Measurements from ENCODE around the gene CTTN. TPM values are rescaled to one million over a fixed set of nuclear protein-coding genes. Genes with fewer than 3 reads are reported as not detected.

The CTTN gene
- total and polyA plus RNA-seq, 9 of the 15 experiments (the other 6 are each of a cell fraction or from before 2014, with no cell fraction given), result 9.9 to 158 (median 99.7) TPM

- no peak for TF ChIP-seq PBX2 (CRISPR knock-in tag; IDR thresholded peaks at IDR 0.05; ENCODE audit: low read depth)
- no peak for TF ChIP-seq PBX2 (tag; conservative IDR thresholded peaks at IDR 0.05; ENCODE audit: low read depth)
- no peak for TF ChIP-seq ZNF124 (CRISPR knock-in tag; IDR thresholded peaks at IDR 0.05)
- TF ChIP-seq HNRNPH1 (optimal IDR thresholded peaks at IDR 0.05; ENCODE audit: low read depth, low read length), result no peak
Observed at GRCh38 chr11:70478166-70478890, 80.0 kb downstream of the CTTN start (continued).

- no peak for DNase-seq (ENCODE audit: extremely low read depth in 1 of 4, low spot score in 3 of 4)
- no TSS peak for BruUV-seq (replicated peaks)
- no peaks in the 10 kb centered on the region; a peak in 2 of 5 replicates for H3K4me1 ChIP-seq (replicated peaks in 1 of 2; ENCODE audit: control insufficient read depth in 2 of 2, insufficient read depth in 2 of 2, low read length in 2 of 2)
- intact Hi-C loops (cut with micrococcal nuclease) (no loop called here), in situ Hi-C loops (cut with MboI) (no loop called here)
- no peaks in the 10 kb centered on the region for H3K9me1 ChIP-seq (ENCODE audit: control insufficient read depth, insufficient read depth, low read length)
- H3K9ac ChIP-seq (ENCODE audit: insufficient read depth in 1 of 2, low read depth in 2 of 2, low read length in 2 of 2), result no peak overlapping the region
- 4% methylated on average over 3 of the region's 3 CpGs for WGBS (ENCODE audit: insufficient coverage, low coverage, missing lambda C conversion rate)
- no peak for ATAC-seq
- H3K36me3 ChIP-seq (ENCODE audit: control insufficient read depth, insufficient read depth, low read length), result no peaks in the 10 kb centered on the region
- no peak for TF ChIP-seq SPI1 (IDR thresholded peaks at IDR 0.05; ENCODE audit: borderline replicate concordance, low read depth, low read length)
- no peak for TF ChIP-seq CSDE1 (IDR thresholded peaks at IDR 0.05)
- TF ChIP-seq TFE3 (CRISPR knock-in tag; IDR thresholded peaks at IDR 0.05), result no peak
- TF ChIP-seq FOXM1 (IDR thresholded peaks at IDR 0.05; ENCODE audit: low read depth), result no peak
- TF ChIP-seq FOXM1 (CRISPR knock-in tag; IDR thresholded peaks at IDR 0.05; ENCODE audit: low read depth), result no peak
- TF ChIP-seq ARID2 (IDR thresholded peaks at IDR 0.05), result no peak
- no peak for TF ChIP-seq MTA1 (IDR thresholded peaks at IDR 0.05; ENCODE audit: borderline replicate concordance)
- TF ChIP-seq ZNF589 (CRISPR knock-in tag; IDR thresholded peaks at IDR 0.05; ENCODE audit: low read depth), result no peak
- no peak for TF ChIP-seq POLR2G (IDR thresholded peaks at IDR 0.05; ENCODE audit: low read depth, low read length)
- no peak for TF ChIP-seq ZNF79 (CRISPR knock-in tag; IDR thresholded peaks at IDR 0.05; ENCODE audit: low read depth)
- FAIRE-seq, result no peak
- H3K79me2 ChIP-seq (ENCODE audit: control insufficient read depth, insufficient read depth, low read length), result no peaks in the 10 kb centered on the region
- no peak overlapping the region for H3K4me3 ChIP-seq
- H3K27ac ChIP-seq (ENCODE audit: extremely low read depth, low read depth, low read length), result no peak overlapping the region
- H4K20me1 ChIP-seq (replicated peaks; ENCODE audit: control insufficient read depth, insufficient read depth, low read length), result peaks cover 5% of the 10 kb centered on the region; the same call in 1 of the 2 replicates
- ChIA-PET CTCF (ENCODE audit: low intra/inter-chr PET ratio) (no interaction called here), POLR2A (no interaction called here)
- no peaks in the 10 kb centered on the region for H3K9me3 ChIP-seq (replicated peaks; ENCODE audit: control insufficient read depth, insufficient read depth, low read depth, low read length)
- H3K27me3 ChIP-seq (ENCODE audit: control insufficient read depth in 2 of 2, insufficient read depth in 2 of 2, low read length in 2 of 2), result peaks cover 24 to 76% of the 10 kb centered on the region in 2 experiments
- no peak overlapping the region for H2AFZ ChIP-seq (ENCODE audit: low read depth, low read length)
- H3K4me2 ChIP-seq (ENCODE audit: insufficient read depth, low read length), result no peak overlapping the region
Observed at GRCh38 chr11:70480711-70481110, 82.4 kb downstream of the CTTN start.

Data from K562 (cell line).